Epithelial cell of proximal tubule (primary cell): ENCODE results near the gene MYOM1. TPM values are rescaled to one million over a fixed set of nuclear protein-coding genes. Genes with fewer than 3 reads are reported as not detected.

Experiments
- DNase-seq: peaks from one replicate; pipeline ENCODE4 v3.0.0-alpha.2; 2011; ENCODE audit warnings: low read depth
- H3K4me3 ChIP-seq: 2 replicates; pipeline ENCODE4 v1.5.1; 2011; ENCODE audit warnings: low read depth, mild to moderate bottlenecking, low read length
- total RNA-seq: library from RNA; depleted of rRNA; stranded (reverse); fragments of >200 nt; gene quantifications from 2 replicates; pipeline ENCODE4 v1.2.3, GENCODE V29; 2015
- TF ChIP-seq, protein P1 (sequence below): conservative IDR thresholded peaks from 2 replicates; pipeline ENCODE4 v1.5.1; 2012; ENCODE audit warnings: low read depth, mild to moderate bottlenecking, low read length

Gene MYOM1
- total RNA-seq, 1 donor from 2014 or later: 0.12 TPM

DNA sequence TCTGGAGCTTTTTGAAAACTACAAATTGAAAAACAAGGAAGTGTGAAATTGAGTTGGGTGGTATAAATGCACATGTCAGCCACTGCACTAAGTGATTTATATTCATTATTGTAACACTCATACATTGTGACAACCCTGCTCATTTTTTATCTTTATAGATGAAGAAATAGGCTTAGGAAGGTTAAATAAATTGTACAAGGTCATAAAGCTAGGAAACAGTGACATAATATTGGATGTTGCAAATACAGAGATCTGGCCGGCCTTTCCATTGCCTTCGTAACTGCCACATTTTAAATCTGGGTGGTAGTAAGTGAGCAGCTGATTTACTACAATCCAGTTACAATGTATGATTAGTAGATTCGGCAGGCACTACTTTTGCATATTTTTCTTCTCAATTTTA, 130.2 kb downstream of the MYOM1 start:
- no peak overlapping the region for H3K4me3 ChIP-seq
- TF ChIP-seq, protein P1, sequence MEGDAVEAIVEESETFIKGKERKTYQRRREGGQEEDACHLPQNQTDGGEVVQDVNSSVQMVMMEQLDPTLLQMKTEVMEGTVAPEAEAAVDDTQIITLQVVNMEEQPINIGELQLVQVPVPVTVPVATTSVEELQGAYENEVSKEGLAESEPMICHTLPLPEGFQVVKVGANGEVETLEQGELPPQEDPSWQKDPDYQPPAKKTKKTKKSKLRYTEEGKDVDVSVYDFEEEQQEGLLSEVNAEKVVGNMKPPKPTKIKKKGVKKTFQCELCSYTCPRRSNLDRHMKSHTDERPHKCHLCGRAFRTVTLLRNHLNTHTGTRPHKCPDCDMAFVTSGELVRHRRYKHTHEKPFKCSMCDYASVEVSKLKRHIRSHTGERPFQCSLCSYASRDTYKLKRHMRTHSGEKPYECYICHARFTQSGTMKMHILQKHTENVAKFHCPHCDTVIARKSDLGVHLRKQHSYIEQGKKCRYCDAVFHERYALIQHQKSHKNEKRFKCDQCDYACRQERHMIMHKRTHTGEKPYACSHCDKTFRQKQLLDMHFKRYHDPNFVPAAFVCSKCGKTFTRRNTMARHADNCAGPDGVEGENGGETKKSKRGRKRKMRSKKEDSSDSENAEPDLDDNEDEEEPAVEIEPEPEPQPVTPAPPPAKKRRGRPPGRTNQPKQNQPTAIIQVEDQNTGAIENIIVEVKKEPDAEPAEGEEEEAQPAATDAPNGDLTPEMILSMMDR: no peak
- DNase-seq: no peak

DNA sequence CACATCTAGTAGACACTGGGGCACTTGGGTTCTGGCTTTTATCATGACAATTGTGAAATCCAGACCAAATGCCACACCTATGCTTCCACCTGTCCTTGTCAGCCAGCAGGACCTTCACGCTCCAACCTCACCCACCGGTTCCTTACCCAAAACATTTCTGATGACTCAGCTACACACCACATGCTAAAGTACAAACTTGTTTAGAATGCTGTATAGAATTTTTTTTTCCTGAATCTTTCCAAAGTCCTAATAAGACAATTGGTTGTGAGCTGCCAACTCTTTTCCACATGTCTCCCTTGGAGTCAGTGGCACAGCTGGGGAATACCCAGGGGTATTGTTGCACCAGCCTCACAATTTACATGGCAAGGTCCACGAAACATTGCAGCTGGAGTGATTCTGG, 131.3 kb downstream of the MYOM1 start:
- TF ChIP-seq, protein P1: no peak
- DNase-seq: no peak
- no peak overlapping the region for H3K4me3 ChIP-seq

GRCh38 chr18:3086871-3087270, 132.9 kb downstream of the MYOM1 start:
- TF ChIP-seq, protein P1: no peak
- no peak for DNase-seq
- H3K4me3 ChIP-seq: no peak overlapping the region

- TF ChIP-seq, protein P1: no peak
- DNase-seq: no peak
- H3K4me3 ChIP-seq: no peak overlapping the region
Measured at GRCh38 chr18:3085612-3086011, 134.2 kb downstream of the MYOM1 start.

DNA sequence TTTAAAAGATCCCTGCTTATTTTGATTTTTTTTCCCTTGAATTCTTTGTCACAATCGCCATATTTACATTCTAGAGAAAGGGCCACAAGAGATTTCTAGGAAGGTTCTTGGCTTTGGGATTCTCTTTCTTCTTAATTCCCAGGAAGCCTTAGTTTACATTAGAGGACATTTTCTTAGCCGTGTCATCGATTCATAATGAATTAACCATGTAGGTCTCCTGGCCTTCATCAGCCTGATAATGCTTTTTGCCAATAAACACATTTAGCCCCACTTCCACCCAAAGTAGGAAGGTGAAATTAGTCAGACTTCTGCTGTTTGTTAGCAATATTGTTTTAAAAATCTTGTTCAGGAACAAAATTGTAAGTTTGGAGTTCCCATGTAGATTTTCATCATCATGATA, 135.6 kb downstream of the MYOM1 start:
- TF ChIP-seq, protein P1: no peak
- no peak overlapping the region for H3K4me3 ChIP-seq
- no peak for DNase-seq

DNA sequence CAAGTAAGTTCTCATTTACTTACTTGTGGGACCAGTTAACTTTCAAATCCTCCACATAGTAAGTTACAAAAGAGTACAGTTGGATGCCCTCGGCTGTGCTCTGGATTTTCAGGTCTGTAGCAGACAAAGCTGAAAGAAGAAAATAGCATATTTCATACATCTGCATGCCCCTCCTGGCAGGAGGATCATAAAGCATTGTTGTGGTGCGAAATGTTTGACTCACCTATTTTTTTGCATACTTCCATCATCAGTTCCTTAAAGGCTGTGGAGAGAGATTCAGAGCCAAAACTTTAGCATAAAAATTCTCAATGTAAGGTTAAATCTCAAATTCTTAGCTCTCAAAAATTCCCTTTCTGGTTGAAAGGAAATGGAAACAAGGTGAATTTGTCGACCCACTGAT, 136.0 kb downstream of the MYOM1 start:
- TF ChIP-seq, protein P1: no peak
- H3K4me3 ChIP-seq: no peak overlapping the region
- DNase-seq: no peak

GRCh38 chr18:3081584-3081991, 138.2 kb downstream of the MYOM1 start:
- no peak overlapping the region for H3K4me3 ChIP-seq
- TF ChIP-seq, protein P1: no peak
- DNase-seq: no peak
